Omental fat pad (tissue), 4 donors: ENCODE data around the gene METTL13. TPM values are rescaled to one million over a fixed set of nuclear protein-coding genes. Genes with fewer than 3 reads are reported as not detected.

ENCODE experiments used
- ATAC-seq: fragments of 150-250 bp; one replicate; pipeline ENCODE4 v1.9.1; 2016; ENCODE audit warnings: mild to moderate bottlenecking, moderate library complexity; ENCODE audit not compliant: low FRiP score
- DNase-seq: peaks from one replicate; pipeline ENCODE4 v3.0.0-alpha.2; 2019; ENCODE audit warnings: low spot score
- total RNA-seq, 4 donors: library from RNA; depleted of rRNA; stranded (reverse); fragments of >200 nt; gene quantifications; one replicate each; pipeline ENCODE4 v1.1.0, GENCODE V29; 2016
- TF ChIP-seq, protein P1 (sequence below), 3 donors: fragments of 450-650 bp; IDR thresholded peaks; one replicate each; pipeline ENCODE4 v1.5.1; 2016 to 2017; ENCODE audit warnings: antibody characterized with exemption in 3 of 3, mild to moderate bottlenecking in 3 of 3, moderate library complexity in 2 of 3

Gene METTL13
- total RNA-seq, 4 donors from 2014 or later = 21.3 to 29.2 (median 23.5) TPM

- TF ChIP-seq, protein P1, sequence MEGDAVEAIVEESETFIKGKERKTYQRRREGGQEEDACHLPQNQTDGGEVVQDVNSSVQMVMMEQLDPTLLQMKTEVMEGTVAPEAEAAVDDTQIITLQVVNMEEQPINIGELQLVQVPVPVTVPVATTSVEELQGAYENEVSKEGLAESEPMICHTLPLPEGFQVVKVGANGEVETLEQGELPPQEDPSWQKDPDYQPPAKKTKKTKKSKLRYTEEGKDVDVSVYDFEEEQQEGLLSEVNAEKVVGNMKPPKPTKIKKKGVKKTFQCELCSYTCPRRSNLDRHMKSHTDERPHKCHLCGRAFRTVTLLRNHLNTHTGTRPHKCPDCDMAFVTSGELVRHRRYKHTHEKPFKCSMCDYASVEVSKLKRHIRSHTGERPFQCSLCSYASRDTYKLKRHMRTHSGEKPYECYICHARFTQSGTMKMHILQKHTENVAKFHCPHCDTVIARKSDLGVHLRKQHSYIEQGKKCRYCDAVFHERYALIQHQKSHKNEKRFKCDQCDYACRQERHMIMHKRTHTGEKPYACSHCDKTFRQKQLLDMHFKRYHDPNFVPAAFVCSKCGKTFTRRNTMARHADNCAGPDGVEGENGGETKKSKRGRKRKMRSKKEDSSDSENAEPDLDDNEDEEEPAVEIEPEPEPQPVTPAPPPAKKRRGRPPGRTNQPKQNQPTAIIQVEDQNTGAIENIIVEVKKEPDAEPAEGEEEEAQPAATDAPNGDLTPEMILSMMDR (IDR thresholded peaks at IDR 0.05) = no peak
- peak; percentile 55 for DNase-seq
- peak; percentile 89 for ATAC-seq
Measured at GRCh38 chr1:171741872-171742576, 39.4 kb upstream of the METTL13 start, which contains the start of gene VAMP4. Gene VAMP4 (minus strand): TSS chr1:171742065. CDS start chr1:171738414, 3,651 bp downstream.

GRCh38 chr1:171742577-171742922 lies 38.9 kb upstream of the METTL13 start:
- ATAC-seq (peak; percentile 36), DNase-seq (no peak)
- TF ChIP-seq, protein P1 (IDR thresholded peaks at IDR 0.05) = no peak

DNA sequence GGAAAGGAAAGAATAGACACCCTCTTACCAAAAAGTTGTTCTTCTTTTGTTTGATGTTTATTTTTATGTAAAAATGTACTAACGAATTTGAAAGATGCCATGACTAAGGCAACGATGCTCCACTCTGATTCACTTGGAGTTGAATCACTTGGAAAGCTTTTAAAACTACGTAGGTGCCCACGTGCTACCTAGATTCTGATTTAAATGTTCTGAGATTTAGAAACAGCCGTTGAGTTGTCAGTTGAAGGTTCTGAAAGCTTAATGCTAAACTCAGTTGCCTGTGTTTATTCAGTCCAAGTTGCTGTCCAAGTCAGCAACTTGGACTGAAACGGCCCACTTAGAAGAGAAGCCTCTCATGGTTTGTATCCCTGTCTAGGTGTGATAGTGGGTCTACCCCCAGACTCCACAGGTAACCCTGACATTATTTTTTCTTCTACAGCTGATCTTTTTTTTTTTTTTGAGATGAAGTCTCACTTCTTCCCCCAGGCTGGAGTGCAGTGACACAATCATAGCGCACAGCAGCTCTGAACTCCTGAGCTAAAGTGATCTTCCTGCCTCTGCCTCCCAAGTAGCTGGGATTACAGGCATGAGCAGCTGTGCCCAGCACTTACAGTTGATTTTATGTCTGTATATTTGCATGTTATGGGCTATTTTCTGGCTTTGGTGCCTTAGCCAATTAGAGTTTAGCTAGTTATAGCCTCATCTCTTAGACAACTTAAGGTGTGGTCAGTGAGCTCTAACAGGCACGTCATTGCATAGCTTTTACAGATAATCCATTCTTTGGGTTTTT lies 38.2 kb upstream of the METTL13 start:
- TF ChIP-seq, protein P1 (IDR thresholded peaks at IDR 0.05) = no peak
- DNase-seq (no peak), ATAC-seq (peak; percentile 72)

GRCh38 chr1:171744986-171745385 lies 36.5 kb upstream of the METTL13 start:
- ATAC-seq (no peak), DNase-seq (no peak)
- TF ChIP-seq, protein P1 (IDR thresholded peaks at IDR 0.05) = no peak

DNA sequence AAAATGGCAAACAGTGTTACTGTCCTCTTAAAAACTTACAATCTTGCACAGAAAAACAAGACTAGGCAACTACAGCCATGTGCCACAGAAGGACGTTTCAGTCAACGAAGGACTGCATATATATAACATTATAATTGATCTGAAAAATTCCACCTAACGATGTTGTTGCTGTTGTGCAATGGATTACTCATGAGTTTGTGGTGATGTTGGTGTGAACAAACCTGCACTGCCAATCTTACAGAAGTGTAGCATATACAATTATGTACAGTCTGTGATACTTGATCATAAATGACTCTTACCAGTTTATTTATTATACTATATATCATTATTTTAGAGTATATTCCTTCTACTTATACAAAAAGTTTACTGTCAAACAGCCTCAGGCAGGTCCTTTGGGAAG lies 32.8 kb upstream of the METTL13 start:
- ATAC-seq (no peak), DNase-seq (no peak)
- TF ChIP-seq, protein P1 (IDR thresholded peaks at IDR 0.05) = no peak

DNA sequence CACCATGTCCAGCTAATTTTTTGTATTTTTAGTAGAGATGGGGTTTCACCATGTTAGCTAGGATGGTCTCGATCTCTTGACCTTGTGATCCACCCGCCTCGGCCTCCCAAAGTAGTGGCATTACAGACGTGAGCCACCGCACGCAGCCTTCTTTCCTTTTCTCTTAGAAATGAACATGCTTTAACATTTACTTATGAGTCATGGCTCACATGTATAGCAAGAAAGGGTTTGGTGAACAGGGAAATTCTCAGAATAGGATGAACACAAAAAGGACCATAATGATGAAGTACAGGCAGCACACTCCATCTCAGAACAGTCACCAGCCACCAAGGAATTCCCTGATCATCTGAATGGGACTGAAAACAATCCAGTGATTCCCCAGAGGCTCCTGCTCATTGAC lies 30.2 kb upstream of the METTL13 start:
- ATAC-seq = no peak
- TF ChIP-seq, protein P1 (IDR thresholded peaks at IDR 0.05) = no peak
- no peak for DNase-seq
